A549 (cell line): ENCODE results near the gene SYPL1. TPM values are rescaled to one million over a fixed set of nuclear protein-coding genes. Genes with fewer than 3 reads are reported as not detected.

Source experiments
- ATAC-seq, 2 experiments: fragments of 200-7000 bp in 1 of 2; fragments of >200 bp in 1 of 2; cut with Nextera tagmentation in 1 of 2; cut with Tn5 transposase in 1 of 2; 3 replicates each; pipeline versions ENCODE4 v1.8.0 to v1.9.1; 2018 to 2020; ENCODE audit warnings: mild to moderate bottlenecking in 1 of 2, moderate library complexity in 1 of 2
- CTCF ChIA-PET: fragments of 300-600 bp; sonication (Branson Sonifier 250); formaldehyde crosslinking; extraction: SDS; loops from one replicate; lab custom pipeline; 2021; ENCODE audit warnings: antibody characterized with exemption, inconsistent platforms; lab: Yijun Ruan, JAX
- POLR2A ChIA-PET: fragments of 350-600 bp; formaldehyde crosslinking; extraction: SDS; loops from one replicate; lab custom pipeline; 2021; ENCODE audit warnings: antibody characterized with exemption, inconsistent platforms; lab: Yijun Ruan, JAX
- DNase-seq, 2 experiments: peaks; one replicate each; pipeline versions ENCODE4 v3.0.0 to v3.0.0-alpha.2; 2011 to 2016; ENCODE audit warnings: low read depth in 1 of 2, low spot score in 1 of 2
- FAIRE-seq: peaks from 2 replicates; lab custom pipeline; 2011; peaks lifted over from hg19 to GRCh38; lab: Jason Lieb, UNC
- H3K27ac ChIP-seq, 2 experiments: fragments of >200 bp; sonication (Bioruptor Twin); formaldehyde crosslinking; 3 replicates each; pipeline ENCODE4 v1.5.1; 2016 to 2017
- H3K4me1 ChIP-seq: fragments of >200 bp; sonication (Bioruptor Twin); formaldehyde crosslinking; 3 replicates; pipeline ENCODE4 v1.6.1; 2016
- H3K4me2 ChIP-seq: fragments of >200 bp; sonication (Bioruptor Twin); formaldehyde crosslinking; 3 replicates; pipeline ENCODE4 v1.6.1; 2016
- H3K4me3 ChIP-seq: fragments of >200 bp; sonication (Bioruptor Twin); formaldehyde crosslinking; 3 replicates; pipeline ENCODE4 v1.5.1; 2016
- H3K9me3 ChIP-seq: fragments of >200 bp; sonication (Bioruptor Twin); formaldehyde crosslinking; 3 replicates; pipeline ENCODE4 v1.6.1; 2016
- BHLHE40 ChIP-seq: IDR thresholded peaks from 2 replicates; pipeline ENCODE4 v1.6.1; 2012; ENCODE audit warnings: low read depth, low read length, inconsistent platforms
- CHD2 ChIP-seq: fragments of 150-350 bp; IDR thresholded peaks from 2 replicates; pipeline ENCODE4 v1.6.1; 2014; ENCODE audit warnings: low read length; ENCODE audit not compliant: partially characterized antibody
- EHMT2 ChIP-seq: fragments of 200-600 bp; sonication (generic); IDR thresholded peaks from 2 replicates; pipeline ENCODE4 v1.6.1; 2016; ENCODE audit warnings: antibody characterized with exemption, low read depth, mild to moderate bottlenecking, moderate library complexity
- FOSB ChIP-seq: fragments of 250-450 bp; sonication (Bioruptor Pico); IDR thresholded peaks from 2 replicates; pipeline ENCODE4 v1.5.0; 2020; ENCODE audit warnings: mild to moderate bottlenecking, moderate library complexity
- FOSL2 ChIP-seq, 2 experiments: fragments of 450-650 bp in 1 of 2; fragments of >200 bp in 1 of 2; sonication (Bioruptor Twin) in 1 of 2; formaldehyde crosslinking; IDR thresholded peaks; 2 replicates each; pipeline versions ENCODE4 v1.5.0 to v1.6.1; 2016 to 2020; ENCODE audit warnings: mild to moderate bottlenecking in 1 of 2, moderate library complexity in 1 of 2
- HDAC2 ChIP-seq: fragments of 200-600 bp; sonication (generic); IDR thresholded peaks from 2 replicates; pipeline ENCODE4 v1.6.1; 2016
- HMGXB4 ChIP-seq: fragments of 250-450 bp; sonication (Bioruptor Pico); IDR thresholded peaks from 2 replicates; pipeline ENCODE4 v1.5.0; 2021; ENCODE audit warnings: mild to moderate bottlenecking, moderate library complexity, borderline replicate concordance
- HOXB13 ChIP-seq: fragments of 250-450 bp; sonication (Bioruptor Pico); IDR thresholded peaks from 2 replicates; pipeline ENCODE4 v1.5.0; 2020; ENCODE audit warnings: low read depth, mild to moderate bottlenecking, moderate library complexity
- JUN ChIP-seq, 2 experiments: fragments of >200 bp; sonication (Bioruptor Twin); formaldehyde crosslinking; IDR thresholded peaks; 2 replicates in 1 of 2; 3 replicates in 1 of 2; pipeline ENCODE4 v1.6.1; 2016 to 2017
- JUNB ChIP-seq: fragments of >200 bp; sonication (Bioruptor Twin); formaldehyde crosslinking; IDR thresholded peaks from 2 replicates; pipeline ENCODE4 v1.6.1; 2016
- KDM5A ChIP-seq: fragments of 200-600 bp; sonication (generic); IDR thresholded peaks from 2 replicates; pipeline ENCODE4 v1.6.1; 2016; ENCODE audit warnings: antibody characterized with exemption, mild to moderate bottlenecking
- MAFK ChIP-seq: fragments of 450-650 bp; IDR thresholded peaks from 2 replicates; pipeline ENCODE4 v1.6.1; 2014; ENCODE audit not compliant: partially characterized antibody
- MAX ChIP-seq: IDR thresholded peaks from 2 replicates; pipeline ENCODE4 v1.6.1; 2012
- NPAS2 ChIP-seq: fragments of 250-450 bp; sonication (Bioruptor Pico); IDR thresholded peaks from 2 replicates; pipeline ENCODE4 v1.8.0; 2022; ENCODE audit warnings: mild to moderate bottlenecking, moderate library complexity, borderline replicate concordance
- NR3C1 ChIP-seq: fragments of >200 bp; sonication (Bioruptor Twin); formaldehyde crosslinking; IDR thresholded peaks from 3 replicates; pipeline ENCODE4 v1.6.1; 2017
- POLR2A ChIP-seq: IDR thresholded peaks from 2 replicates; pipeline ENCODE4 v1.6.1; 2012; ENCODE audit warnings: mild to moderate bottlenecking, low read length
- RCOR1 ChIP-seq: fragments of 150-350 bp; IDR thresholded peaks from 2 replicates; pipeline ENCODE4 v1.6.1; 2014; ENCODE audit warnings: antibody characterized with exemption, low read length, low read depth
- RFX5 ChIP-seq: fragments of 450-650 bp; IDR thresholded peaks from 2 replicates; pipeline ENCODE4 v1.7.1; 2014; ENCODE audit warnings: antibody characterized with exemption, mild to moderate bottlenecking, moderate library complexity
- SMC3 ChIP-seq: fragments of >200 bp; sonication (Bioruptor Twin); formaldehyde crosslinking; IDR thresholded peaks from 3 replicates; pipeline ENCODE4 v1.6.1; 2018; ENCODE audit warnings: inconsistent platforms
- SREBF2 ChIP-seq: fragments of 450-650 bp; IDR thresholded peaks from 2 replicates; pipeline ENCODE4 v1.6.1; 2014; ENCODE audit warnings: mild to moderate bottlenecking, moderate library complexity
- TP53 ChIP-seq: fragments of 250-450 bp; sonication (Bioruptor Pico); IDR thresholded peaks from 2 replicates; pipeline ENCODE4 v1.5.0; 2021; ENCODE audit warnings: mild to moderate bottlenecking, moderate library complexity
- ZNF302 ChIP-seq: fragments of 250-450 bp; sonication (Bioruptor Pico); IDR thresholded peaks from 2 replicates; pipeline ENCODE4 v1.9.0; 2021; ENCODE audit warnings: inconsistent platforms, mild to moderate bottlenecking, moderate library complexity
- WGBS: methylation state at CpG from one replicate; pipeline ENCODE4 v1.1.6; 2017; ENCODE audit errors: missing lambda C conversion rate; 5-methylcytosine and 5-hydroxymethylcytosine counted together
- polyA plus RNA-seq, 4 experiments: library from polyadenylated mRNA; depleted of rRNA in 3 of 4; stranded (reverse); fragments of >200 nt; fragmentation: RNase III in 1 of 4; extraction: RNeasy Plus Mini Kit Qiagen cat#74134 plus additional on column Dnase treatment in 1 of 4; gene quantifications; 2 replicates in 3 of 4; 3 replicates in 1 of 4; pipeline ENCODE4 v1.2.3, GENCODE V29; 2011 to 2017
- TF ChIP-seq, protein P1 (sequence below): IDR thresholded peaks from 2 replicates; pipeline ENCODE4 v1.6.1; 2012; ENCODE audit warnings: low read depth, borderline replicate concordance

Gene SYPL1
- polyA plus RNA-seq, 2 of the 4 experiments (the other 2 are of a cell fraction) = 102 to 131 TPM

DNA sequence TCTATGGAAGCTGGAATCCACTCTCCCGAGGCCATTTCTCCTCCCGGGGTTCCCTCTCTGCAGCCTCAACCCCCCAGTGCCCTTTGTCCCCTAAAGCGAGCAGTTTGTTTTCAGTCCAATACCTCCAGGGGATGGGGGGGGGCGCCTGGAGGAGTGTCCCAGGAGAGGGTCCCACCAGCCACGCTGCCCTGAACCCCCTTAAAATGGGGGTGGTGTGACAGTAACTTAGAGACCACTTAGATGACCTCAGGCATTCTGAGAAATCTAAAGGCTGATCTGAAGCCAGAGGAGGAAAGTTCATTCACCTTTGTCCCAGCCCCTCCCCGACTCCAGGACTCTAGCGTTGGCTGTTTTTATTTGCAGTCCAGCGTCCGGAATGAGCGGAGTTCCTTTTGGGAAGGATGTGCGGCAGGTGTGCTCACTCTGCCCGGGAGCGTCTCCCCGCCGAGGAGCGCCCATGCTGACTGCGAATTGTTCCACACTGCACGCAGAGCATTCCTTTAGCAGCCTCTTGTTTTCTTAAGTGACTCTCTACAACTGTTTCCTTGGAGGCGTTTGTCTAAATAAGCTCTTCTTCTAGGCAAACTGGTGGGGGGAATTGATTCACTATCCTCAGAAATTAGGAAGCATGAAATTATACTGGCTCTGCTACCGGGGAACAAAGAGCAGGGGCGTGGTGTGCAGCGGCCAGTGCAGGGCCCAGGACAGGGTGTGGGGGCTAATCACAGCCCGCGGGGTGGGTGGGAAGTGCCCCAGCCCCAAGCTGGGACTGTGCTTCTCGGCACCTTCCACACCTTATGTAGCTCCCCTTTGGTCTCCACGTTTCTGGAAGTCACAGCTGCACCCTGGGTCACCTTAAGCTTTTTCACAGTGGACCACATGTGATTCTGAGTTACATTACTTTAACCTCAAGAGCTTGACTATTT, 46.3 kb downstream of the SYPL1 start:
- TF ChIP-seq CHD2 = no peak
- no peak for TF ChIP-seq HDAC2
- TF ChIP-seq JUNB = no peak
- no peak for TF ChIP-seq HOXB13 (CRISPR knock-in tag)
- TF ChIP-seq HMGXB4 = no peak
- no peak for TF ChIP-seq TP53 (CRISPR knock-in tag)
- no peak for TF ChIP-seq FOSL2 (IDR thresholded peaks at IDR 0.05)
- TF ChIP-seq FOSL2 (CRISPR knock-in tag; IDR thresholded peaks at IDR 0.05) = no peak
- TF ChIP-seq ZNF302 (CRISPR knock-in tag) = no peak
- TF ChIP-seq MAFK = no peak
- TF ChIP-seq, protein P1, sequence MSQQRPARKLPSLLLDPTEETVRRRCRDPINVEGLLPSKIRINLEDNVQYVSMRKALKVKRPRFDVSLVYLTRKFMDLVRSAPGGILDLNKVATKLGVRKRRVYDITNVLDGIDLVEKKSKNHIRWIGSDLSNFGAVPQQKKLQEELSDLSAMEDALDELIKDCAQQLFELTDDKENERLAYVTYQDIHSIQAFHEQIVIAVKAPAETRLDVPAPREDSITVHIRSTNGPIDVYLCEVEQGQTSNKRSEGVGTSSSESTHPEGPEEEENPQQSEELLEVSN = no peak
- no peak for TF ChIP-seq RFX5
- no peak for TF ChIP-seq SMC3
- no peak for TF ChIP-seq FOSB (CRISPR knock-in tag)
- no peak for TF ChIP-seq EHMT2
- no peak for TF ChIP-seq BHLHE40
- TF ChIP-seq KDM5A = no peak
- CTCF ChIA-PET = interaction anchor here (0.5 to 17.2 kb wide), 7 partner anchors 9 to 542 kb away, joined by 4 to 487 read pairs (median 5); partner anchors contain the start of gene SYPL1
- Histone ChIP-seq H3K9me3 (no peaks in the 10 kb centered on the region), H3K27ac (peak overlapping the region; percentile 79 to 85), H3K4me3 (peak overlapping the region; percentile 17; the same call in 1 of the 3 replicates), H3K4me2 (peak overlapping the region; percentile 85), H3K4me1 (peaks cover 31% of the 10 kb centered on the region)
- no peak for DNase-seq
- ATAC-seq = no peak
- POLR2A ChIA-PET = interaction anchor here (1.0 to 1.6 kb wide), 4 partner anchors 7 to 46 kb away, joined by 3 to 7 read pairs (median 4); partner anchors contain the start of gene SYPL1
- FAIRE-seq = no peak
- 61% methylated on average over 26 of the region's 26 CpGs for WGBS

GRCh38 chr7:106064771-106065574, 47.1 kb downstream of the SYPL1 start:
- no peaks in the 10 kb centered on the region for H3K9me3 ChIP-seq
- DNase-seq = peak; percentile 85 to 88
- TF ChIP-seq FOSL2 (IDR thresholded peaks at IDR 0.05) = peak; percentile 52; the same call in 1 of the 2 replicates
- TF ChIP-seq FOSL2 (CRISPR knock-in tag; IDR thresholded peaks at IDR 0.05) = peak; percentile 89
- TF ChIP-seq MAX = peak; percentile 63
- TF ChIP-seq NPAS2 (CRISPR knock-in tag) = no peak
- no peak for TF ChIP-seq RCOR1
- peak in 1 of 2 experiments; percentile 19; a peak in 1 of 5 replicates for TF ChIP-seq JUN (IDR thresholded peaks at IDR 0.05)
- TF ChIP-seq HOXB13 (CRISPR knock-in tag) = 0 out of 2 replicates have a peak, but pooled peaks have one; percentile 29
- TF ChIP-seq NR3C1 = no peak
- no peak for TF ChIP-seq SREBF2
- 0 out of 2 replicates have a peak, but pooled peaks have one; percentile 6 for TF ChIP-seq POLR2A
- TF ChIP-seq, all 56 proteins: peak for 5
- Histone ChIP-seq H3K4me3 (peak overlapping the region; percentile 17; the same call in 1 of the 3 replicates), H3K4me2 (peak overlapping the region; percentile 85), H3K4me1 (peaks cover 31% of the 10 kb centered on the region), H3K27ac (peak overlapping the region; percentile 79 to 85)
- FAIRE-seq (no peak), ATAC-seq (peak; percentile 97 to 98)
- ChIA-PET POLR2A (interaction anchor here (1.0 to 1.6 kb wide), 3 partner anchors 8 to 47 kb away, joined by 3 to 7 read pairs (median 4); partner anchors contain the start of gene SYPL1), CTCF (interaction anchor here (0.5 to 17.2 kb wide), 7 partner anchors 8 to 541 kb away, joined by 3 to 487 read pairs (median 5); partner anchors contain the start of gene SYPL1)
- 34% methylated on average over 12 of the region's 14 CpGs for WGBS
